HG03378 (cell line): ENCODE results near the gene RSKR.
"Not testable (repeated sequence)": the region's sequence is repeated elsewhere in the genome, so short reads cannot be mapped to it uniquely, and the experiment has no call there.

ENCODE experiments used
- ATAC-seq: cut with Tn5 transposase; IDR thresholded peaks from one replicate; pipeline ENCODE4 v1.9.1; 2021; ENCODE audit warnings: mild to moderate bottlenecking, moderate library complexity; ENCODE audit not compliant: unreplicated experiment

Gene RSKR

GRCh38 chr17:28613931-28614381 is at the start of gene RSKR:
RSKR (minus strand) TSS chr17:28614185; CDS start chr17:28614161, 24 bp downstream.
- no peak for ATAC-seq

GRCh38 chr17:28663723-28664122 is 49.7 kb upstream of the RSKR start:
- no peak for ATAC-seq

GRCh38 chr17:28662527-28662829 is 48.5 kb upstream of the RSKR start:
- ATAC-seq, result no peak

GRCh38 chr17:28661635-28662526 is 47.9 kb upstream of the RSKR start, which contains the start of the genes SDF2 and SUPT6H:
SDF2 (minus strand) TSS chr17:28661906; CDS start chr17:28661876, 30 bp downstream.
SUPT6H (plus strand) TSS chr17:28662205; CDS start chr17:28673402, 11,197 bp downstream.
- ATAC-seq, result peak; percentile 78

GRCh38 chr17:28659497-28659881 is 45.5 kb upstream of the RSKR start:
- ATAC-seq, result not testable (repeated sequence)

GRCh38 chr17:28658766-28659496 is 44.9 kb upstream of the RSKR start:
- ATAC-seq, result not testable (repeated sequence)

GRCh38 chr17:28658342-28658741 is 44.4 kb upstream of the RSKR start:
- not testable (repeated sequence) for ATAC-seq

- ATAC-seq, result no peak
Observed at GRCh38 chr17:28657756-28658155, 43.8 kb upstream of the RSKR start.

- ATAC-seq, result no peak
Observed at GRCh38 chr17:28655160-28655559, 41.2 kb upstream of the RSKR start.

- ATAC-seq, result no peak
Observed at GRCh38 chr17:28648698-28649097, 34.7 kb upstream of the RSKR start.

GRCh38 chr17:28646039-28646754 is 32.2 kb upstream of the RSKR start:
- ATAC-seq, result no peak

- no peak for ATAC-seq
Observed at GRCh38 chr17:28645576-28645939, 31.6 kb upstream of the RSKR start.

GRCh38 chr17:28644787-28645575 is 31.0 kb upstream of the RSKR start, which contains the start of gene BLTP2:
BLTP2 (minus strand) TSS chr17:28645158; CDS start chr17:28645056, 102 bp downstream.
- no peak for ATAC-seq

- ATAC-seq, result no peak
Observed at GRCh38 chr17:28643983-28644786, 30.2 kb upstream of the RSKR start.

- ATAC-seq, result no peak
Observed at GRCh38 chr17:28641579-28641978, 27.6 kb upstream of the RSKR start.

- ATAC-seq, result no peak
Observed at GRCh38 chr17:28635506-28635905, 21.5 kb upstream of the RSKR start.

GRCh38 chr17:28634206-28634865 is 20.4 kb upstream of the RSKR start:
- ATAC-seq, result no peak

GRCh38 chr17:28626818-28627217 is 12.8 kb upstream of the RSKR start:
- no peak for ATAC-seq

- no peak for ATAC-seq
Observed at GRCh38 chr17:28624148-28624547, 10.2 kb upstream of the RSKR start.
